ENCODE data around the gene PHF12.

- TF ChIP-seq CTCF (IDR thresholded peaks at IDR 0.05): no peak
- TF ChIP-seq EP300 (IDR thresholded peaks at IDR 0.05): no peak
Observed at GRCh38 chr17:28911411-28912045, 39.8 kb downstream of the PHF12 start.
